SU-DHL-6 (cell line): ENCODE data around the gene SLC47A1.

Source experiments
- EZH2phosphoT487 ChIP-seq: fragments of 200-600 bp; sonication (generic), shearing (Covaris generic); conservative IDR thresholded peaks from 2 replicates; pipeline ENCODE4 v1.6.1; 2018; ENCODE audit warnings: mild to moderate bottlenecking, antibody characterized with exemption, low read length, moderate library complexity, mixed read lengths
- TF ChIP-seq, protein P1 (sequence below): fragments of 200-600 bp; sonication (generic); IDR thresholded peaks from one replicate; pipeline ENCODE4 v1.5.1; 2017; ENCODE audit warnings: antibody characterized with exemption, mild to moderate bottlenecking, low read length, moderate library complexity; ENCODE audit not compliant: insufficient read depth, poor library complexity, severe bottlenecking

DNA sequence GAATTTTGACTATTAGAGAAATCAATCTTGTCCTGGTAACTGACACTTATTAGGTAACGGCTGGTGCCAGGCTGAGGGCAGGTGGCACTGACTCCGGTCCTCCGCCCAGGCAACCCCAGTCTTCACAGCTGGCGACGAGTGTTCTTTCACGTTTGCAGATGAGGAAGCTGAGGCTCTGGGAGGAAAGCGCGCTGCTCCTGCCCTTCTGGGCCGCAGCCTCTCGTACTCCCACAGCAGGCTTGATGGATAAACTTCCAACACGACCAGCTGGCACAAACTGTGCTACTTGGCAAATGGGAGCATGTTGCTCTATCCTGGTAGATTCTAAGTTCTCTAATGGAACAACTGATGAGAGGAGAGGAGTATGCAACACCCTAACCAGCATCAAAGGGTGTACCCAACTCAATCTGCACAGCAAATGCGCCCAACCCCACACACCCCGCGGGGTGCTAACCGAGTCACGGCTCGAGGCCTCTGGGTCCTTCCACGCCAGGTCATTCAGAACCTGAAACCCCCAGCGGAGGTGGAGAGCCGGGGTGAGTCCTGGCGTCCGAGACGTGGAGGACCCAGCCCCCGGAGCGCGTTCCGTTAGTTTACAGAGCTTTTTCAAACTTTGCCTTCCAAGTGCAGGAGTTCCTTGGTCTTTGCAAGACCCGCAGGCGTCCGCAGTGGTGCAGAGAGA, 477 bp upstream of the SLC47A1 start:
- no peak for TF ChIP-seq EZH2phosphoT487
- TF ChIP-seq, protein P1, sequence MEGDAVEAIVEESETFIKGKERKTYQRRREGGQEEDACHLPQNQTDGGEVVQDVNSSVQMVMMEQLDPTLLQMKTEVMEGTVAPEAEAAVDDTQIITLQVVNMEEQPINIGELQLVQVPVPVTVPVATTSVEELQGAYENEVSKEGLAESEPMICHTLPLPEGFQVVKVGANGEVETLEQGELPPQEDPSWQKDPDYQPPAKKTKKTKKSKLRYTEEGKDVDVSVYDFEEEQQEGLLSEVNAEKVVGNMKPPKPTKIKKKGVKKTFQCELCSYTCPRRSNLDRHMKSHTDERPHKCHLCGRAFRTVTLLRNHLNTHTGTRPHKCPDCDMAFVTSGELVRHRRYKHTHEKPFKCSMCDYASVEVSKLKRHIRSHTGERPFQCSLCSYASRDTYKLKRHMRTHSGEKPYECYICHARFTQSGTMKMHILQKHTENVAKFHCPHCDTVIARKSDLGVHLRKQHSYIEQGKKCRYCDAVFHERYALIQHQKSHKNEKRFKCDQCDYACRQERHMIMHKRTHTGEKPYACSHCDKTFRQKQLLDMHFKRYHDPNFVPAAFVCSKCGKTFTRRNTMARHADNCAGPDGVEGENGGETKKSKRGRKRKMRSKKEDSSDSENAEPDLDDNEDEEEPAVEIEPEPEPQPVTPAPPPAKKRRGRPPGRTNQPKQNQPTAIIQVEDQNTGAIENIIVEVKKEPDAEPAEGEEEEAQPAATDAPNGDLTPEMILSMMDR, result no peak
